ENCODE results near the gene ADAMTS6.

Gene ADAMTS6

GRCh38 chr5:65137631-65138030 lies 344.1 kb downstream of the ADAMTS6 start:
- DNase-seq, result no peak

GRCh38 chr5:65133477-65134110 lies 348.1 kb downstream of the ADAMTS6 start:
- peak in 5 of 14 donors; percentile 4 to 22 (median 5) for DNase-seq

- no peak for DNase-seq
Measured at GRCh38 chr5:65132386-65132785, 349.3 kb downstream of the ADAMTS6 start.

- DNase-seq, result no peak
Measured at GRCh38 chr5:65128226-65128625, 353.5 kb downstream of the ADAMTS6 start.

- no peak for DNase-seq
Measured at GRCh38 chr5:65127161-65127901, 354.4 kb downstream of the ADAMTS6 start.

GRCh38 chr5:65126542-65127069 lies 355.1 kb downstream of the ADAMTS6 start:
- DNase-seq, result no peak

GRCh38 chr5:65125591-65126541 lies 355.9 kb downstream of the ADAMTS6 start:
- peak in 3 of 14 donors; percentile 1 to 28 (median 25) for DNase-seq

- no peak for DNase-seq
Measured at GRCh38 chr5:65121880-65122436, 359.8 kb downstream of the ADAMTS6 start.

GRCh38 chr5:65120371-65120967 lies 361.3 kb downstream of the ADAMTS6 start:
- DNase-seq, result no peak

GRCh38 chr5:65117525-65117924 lies 364.2 kb downstream of the ADAMTS6 start:
- no peak for DNase-seq

GRCh38 chr5:65113771-65114170 lies 367.9 kb downstream of the ADAMTS6 start:
- no peak for DNase-seq

- DNase-seq, result no peak
Measured at GRCh38 chr5:65111961-65112658, 369.6 kb downstream of the ADAMTS6 start.

GRCh38 chr5:65108786-65109743 lies 372.7 kb downstream of the ADAMTS6 start:
- DNase-seq, result no peak

- no peak for DNase-seq
Measured at GRCh38 chr5:65105301-65105700, 376.4 kb downstream of the ADAMTS6 start.

- DNase-seq, result no peak
Measured at GRCh38 chr5:65104831-65105230, 376.9 kb downstream of the ADAMTS6 start.

GRCh38 chr5:65103756-65104440 lies 377.8 kb downstream of the ADAMTS6 start:
- DNase-seq, result peak in 2 of 14 donors; percentile 1 to 6

- peak in 11 of 14 donors; percentile 16 to 80 (median 54) for DNase-seq
Measured at GRCh38 chr5:65102976-65103711, 378.6 kb downstream of the ADAMTS6 start.

GRCh38 chr5:65102371-65102975 lies 379.2 kb downstream of the ADAMTS6 start:
- peak in 3 of 14 donors; percentile 29 to 45 (median 41) for DNase-seq

Measured in C1 segment of cervical spinal cord (tissue), 14 donors.